H1 (cell line): Measurements from ENCODE around the gene SF3B6. TPM values are rescaled to one million over a fixed set of nuclear protein-coding genes. Genes with fewer than 3 reads are reported as not detected.
A peak's percentile ranks its signal among the peaks of the same experiment; 100 is the strongest.

Experiments
- CTCF ChIA-PET: fragments of 300-600 bp; sonication (Branson Sonifier 250); formaldehyde crosslinking; loops from one replicate; lab custom pipeline; 2021; ENCODE audit not compliant: partially characterized antibody; lab: Charles Lee
- POLR2A ChIA-PET: fragments of 300-600 bp; sonication (Branson Sonifier 250); formaldehyde crosslinking; loops from one replicate; lab custom pipeline; 2021; ENCODE audit warnings: inconsistent platforms; ENCODE audit not compliant: partially characterized antibody; lab: Charles Lee
- DNase-seq, 2 experiments: peaks; one replicate each; pipeline versions ENCODE4 v3.0.0 to v3.0.0-alpha.2; 2010 to 2022; ENCODE audit warnings: low spot score in 2 of 2, low read depth in 1 of 2, mixed read lengths in 1 of 2
- FAIRE-seq: peaks from 2 replicates; lab custom pipeline; 2011; peaks lifted over from hg19 to GRCh38; lab: Jason Lieb, UNC
- H2AFZ ChIP-seq: 2 replicates; pipeline ENCODE4 v1.8.1; 2012; ENCODE audit warnings: low read length, inconsistent platforms
- H2AK5ac ChIP-seq: 2 replicates; pipeline ENCODE4 v1.6.1; 2013; ENCODE audit warnings: low read depth, low read length
- H2BK120ac ChIP-seq: replicated peaks from 2 replicates; pipeline ENCODE3; 2013; ENCODE audit warnings: low read depth, low read length, inconsistent platforms
- H2BK12ac ChIP-seq: 2 replicates; pipeline ENCODE4 v1.6.1; 2013; ENCODE audit warnings: low read depth, low read length
- H2BK15ac ChIP-seq: 2 replicates; pipeline ENCODE4 v1.6.1; 2013; ENCODE audit warnings: low read length
- H2BK20ac ChIP-seq: 2 replicates; pipeline ENCODE4 v1.6.1; 2013; ENCODE audit warnings: low read length
- H2BK5ac ChIP-seq: 2 replicates; pipeline ENCODE4 v1.6.1; 2013; ENCODE audit warnings: low read depth, low read length
- H3K14ac ChIP-seq: 2 replicates; pipeline ENCODE4 v1.6.1; 2013; ENCODE audit warnings: inconsistent platforms; ENCODE audit not compliant: insufficient read length
- H3K18ac ChIP-seq: 2 replicates; pipeline ENCODE4 v1.6.1; 2013; ENCODE audit warnings: low read length; ENCODE audit errors: extremely low read depth
- H3K23ac ChIP-seq: 2 replicates; pipeline ENCODE4 v1.6.1; 2013; ENCODE audit warnings: inconsistent platforms; ENCODE audit not compliant: insufficient read length
- H3K23me2 ChIP-seq: 2 replicates; pipeline ENCODE4 v1.6.1; 2013; ENCODE audit warnings: low read depth, low read length
- H3K27ac ChIP-seq: 2 replicates; pipeline ENCODE4 v1.6.1; 2011; ENCODE audit warnings: low read depth, low read length, inconsistent platforms
- H3K27me3 ChIP-seq, 4 experiments: replicated peaks in 1 of 4; 1 replicate in 1 of 4; 2 replicates in 3 of 4; pipeline versions ENCODE4 v1.6.1 to v1.8.1; 2011 to 2013; ENCODE audit warnings: low read length in 3 of 4, mild to moderate bottlenecking in 3 of 4, inconsistent platforms in 2 of 4, mixed read lengths in 2 of 4, moderate library complexity in 1 of 4; ENCODE audit not compliant: control insufficient read depth in 3 of 4, insufficient read depth in 3 of 4; ENCODE audit errors: extremely low read depth in 1 of 4
- H3K36me3 ChIP-seq, 4 experiments: 2 replicates each; pipeline versions ENCODE4 v1.6.1 to v1.8.1; 2011 to 2013; ENCODE audit warnings: mild to moderate bottlenecking in 4 of 4, low read length in 3 of 4, moderate library complexity in 2 of 4, control low read depth in 1 of 4, inconsistent platforms in 1 of 4; ENCODE audit not compliant: insufficient read depth in 4 of 4, control insufficient read depth in 2 of 4
- H3K4ac ChIP-seq: replicated peaks from 2 replicates; pipeline ENCODE3; 2013; ENCODE audit warnings: low read length, low read depth, mixed read lengths, inconsistent platforms; ENCODE audit not compliant: insufficient read length
- H3K4me1 ChIP-seq, 4 experiments: replicated peaks in 1 of 4; 1 replicate in 1 of 4; 2 replicates in 3 of 4; pipeline versions ENCODE4 v1.6.1 to v1.8.1; 2011 to 2013; ENCODE audit warnings: low read length in 3 of 4, inconsistent platforms in 2 of 4, mixed read lengths in 1 of 4; ENCODE audit not compliant: insufficient read depth in 4 of 4, control insufficient read depth in 3 of 4
- H3K4me2 ChIP-seq, 2 experiments: 2 replicates each; pipeline versions ENCODE4 v1.6.1 to v1.8.1; 2011 to 2013; ENCODE audit warnings: low read depth in 2 of 2, low read length in 2 of 2, control low read depth in 1 of 2, inconsistent platforms in 1 of 2, mild to moderate bottlenecking in 1 of 2; ENCODE audit not compliant: insufficient read depth in 1 of 2
- H3K4me3 ChIP-seq, 4 experiments: fragments of 200-600, 300-600 bp in 1 of 4; sonication (generic), shearing (Covaris generic), sonication (Bioruptor Twin) in 1 of 4; 2 replicates each; pipeline versions ENCODE4 v1.5.1 to v1.8.1; 2011 to 2016; ENCODE audit warnings: low read length in 4 of 4, low read depth in 3 of 4, control low read depth in 2 of 4, inconsistent platforms in 2 of 4, mild to moderate bottlenecking in 2 of 4, mixed read lengths in 1 of 4, moderate library complexity in 1 of 4; ENCODE audit not compliant: insufficient read depth in 2 of 4; ENCODE audit errors: extremely low read depth in 1 of 4
- H3K56ac ChIP-seq: replicated peaks from 2 replicates; pipeline ENCODE3; 2013; ENCODE audit warnings: low read depth, mild to moderate bottlenecking, mixed read lengths, low read length, inconsistent platforms; ENCODE audit not compliant: insufficient read length
- H3K79me1 ChIP-seq: 2 replicates; pipeline ENCODE4 v1.6.1; 2013; ENCODE audit warnings: low read depth, low read length, control low read depth
- H3K79me2 ChIP-seq, 2 experiments: 2 replicates each; pipeline versions ENCODE4 v1.6.1 to v1.8.1; 2012 to 2013; ENCODE audit warnings: low read length in 2 of 2, mild to moderate bottlenecking in 2 of 2, inconsistent platforms in 1 of 2; ENCODE audit not compliant: insufficient read depth in 2 of 2, control insufficient read depth in 1 of 2
- H3K9ac ChIP-seq, 4 experiments: replicated peaks in 1 of 4; 1 replicate in 1 of 4; 2 replicates in 3 of 4; pipeline versions ENCODE4 v1.6.1 to v1.8.1; 2011 to 2013; ENCODE audit warnings: low read depth in 3 of 4, low read length in 3 of 4, control low read depth in 2 of 4, mild to moderate bottlenecking in 2 of 4, moderate library complexity in 2 of 4, inconsistent platforms in 1 of 4; ENCODE audit errors: extremely low read depth in 1 of 4
- H3K9me3 ChIP-seq, 2 experiments: 2 replicates each; pipeline versions ENCODE4 v1.6.1 to v1.8.1; 2012 to 2013; ENCODE audit warnings: mild to moderate bottlenecking in 2 of 2, moderate library complexity in 2 of 2, control low read depth in 1 of 2, inconsistent platforms in 1 of 2, low read depth in 1 of 2, low read length in 1 of 2, mixed read lengths in 1 of 2; ENCODE audit not compliant: insufficient read depth in 2 of 2
- H4K20me1 ChIP-seq, 2 experiments: replicated peaks in 1 of 2; 2 replicates each; pipeline versions ENCODE3 to v1.8.1; 2011 to 2013; ENCODE audit warnings: inconsistent platforms in 2 of 2, low read length in 2 of 2, mild to moderate bottlenecking in 1 of 2; ENCODE audit not compliant: insufficient read depth in 2 of 2, control insufficient read depth in 1 of 2
- H4K5ac ChIP-seq: 2 replicates; pipeline ENCODE4 v1.6.1; 2013; ENCODE audit warnings: low read length, low read depth, mixed read lengths, inconsistent platforms; ENCODE audit not compliant: insufficient read length
- H4K8ac ChIP-seq: 2 replicates; pipeline ENCODE4 v1.8.0; 2013; ENCODE audit warnings: mild to moderate bottlenecking, moderate library complexity, low read length, inconsistent platforms; ENCODE audit not compliant: insufficient read depth; ENCODE audit errors: extremely low read depth
- H4K91ac ChIP-seq: replicated peaks from 2 replicates; pipeline ENCODE3; 2013; ENCODE audit warnings: low read length, mixed read lengths, inconsistent platforms; ENCODE audit not compliant: insufficient read length
- BACH1 ChIP-seq: IDR thresholded peaks from 2 replicates; pipeline ENCODE4 v1.6.1; 2012; ENCODE audit warnings: low read length, improper control_type of control experiment
- CBX5 ChIP-seq: fragments of 300-800, 300-1000 bp; sonication (generic); IDR thresholded peaks from 2 replicates; pipeline ENCODE4 v1.7.1; 2016; ENCODE audit warnings: antibody characterized with exemption, low read length, low read depth
- CBX8 ChIP-seq: fragments of 300-800, 300-1000 bp; sonication (generic); IDR thresholded peaks from 2 replicates; pipeline ENCODE4 v1.7.1; 2016; ENCODE audit warnings: low read depth, low read length, borderline replicate concordance
- CHD1 ChIP-seq: IDR thresholded peaks from 2 replicates; pipeline ENCODE4 v1.6.1; 2012; ENCODE audit warnings: low read depth, low read length, improper control_type of control experiment
- RAD21 ChIP-seq, 2 experiments: IDR thresholded peaks in 1 of 2; conservative IDR thresholded peaks in 1 of 2; 2 replicates each; pipeline ENCODE4 v1.6.1; 2011; ENCODE audit warnings: low read depth in 2 of 2, low read length in 2 of 2, improper control_type of control experiment in 1 of 2, inconsistent platforms in 1 of 2, mild to moderate bottlenecking in 1 of 2, moderate library complexity in 1 of 2
- SIRT6 ChIP-seq: IDR thresholded peaks from one replicate; pipeline ENCODE4 v1.7.1; 2012; ENCODE audit warnings: low read length, inconsistent platforms
- TCF12 ChIP-seq: IDR thresholded peaks from 2 replicates; pipeline ENCODE4 v1.6.1; 2011; ENCODE audit warnings: low read depth, mild to moderate bottlenecking, low read length
- YY1 ChIP-seq: IDR thresholded peaks from 2 replicates; pipeline ENCODE4 v1.6.1; 2011; ENCODE audit warnings: low read depth, mild to moderate bottlenecking, low read length
- ZNF274 ChIP-seq: IDR thresholded peaks from 2 replicates; pipeline ENCODE4 v1.7.0; 2012; ENCODE audit warnings: low read length, borderline replicate concordance; ENCODE audit errors: extremely low read depth
- WGBS, 2 experiments: shearing (Covaris generic) in 1 of 2; methylation state at CpG; one replicate each; pipeline versions ENCODE4 v1.1.6 to v1.1.7; 2013 to 2015; ENCODE audit warnings: low lambda C conversion rate in 2 of 2, mixed read lengths in 2 of 2, inconsistent platforms in 1 of 2, low coverage in 1 of 2, missing lambda C conversion rate in 1 of 2; ENCODE audit not compliant: insufficient replicate concordance in 2 of 2, insufficient coverage in 1 of 2, insufficient read length in 1 of 2; ENCODE audit errors: extremely low coverage in 1 of 2, missing lambda C conversion rate in 1 of 2; 5-methylcytosine and 5-hydroxymethylcytosine counted together
- polyA plus RNA-seq, 7 experiments: library from polyadenylated mRNA; depleted of rRNA in 3 of 7; stranded (reverse) in 5 of 7; unstranded in 2 of 7; fragments of >200 nt in 5 of 7; fragments of 200-250 nt in 2 of 7; gene quantifications; 1 replicate in 5 of 7; 2 replicates in 1 of 7; 4 replicates in 1 of 7; pipeline versions ENCODE4 v1.2.1 to v1.2.3, GENCODE V29; 2011 to 2013; ENCODE audit warnings: missing spikeins in 2 of 7, mixed read lengths in 2 of 7
- total RNA-seq: library from RNA; stranded (reverse); fragmentation: NEBNext Ultra II Directional; extraction: Animal tissue kit (Norgen Biotek cat#: 25700); gene quantifications from 2 replicates; pipeline ENCODE4 v1.2.1, GENCODE V29; 2021

Gene SF3B6
- total and polyA plus RNA-seq, 2 of the 8 experiments (the other 6 are each of a cell fraction or from before 2014, with no cell fraction given) = 126 to 155 TPM

DNA sequence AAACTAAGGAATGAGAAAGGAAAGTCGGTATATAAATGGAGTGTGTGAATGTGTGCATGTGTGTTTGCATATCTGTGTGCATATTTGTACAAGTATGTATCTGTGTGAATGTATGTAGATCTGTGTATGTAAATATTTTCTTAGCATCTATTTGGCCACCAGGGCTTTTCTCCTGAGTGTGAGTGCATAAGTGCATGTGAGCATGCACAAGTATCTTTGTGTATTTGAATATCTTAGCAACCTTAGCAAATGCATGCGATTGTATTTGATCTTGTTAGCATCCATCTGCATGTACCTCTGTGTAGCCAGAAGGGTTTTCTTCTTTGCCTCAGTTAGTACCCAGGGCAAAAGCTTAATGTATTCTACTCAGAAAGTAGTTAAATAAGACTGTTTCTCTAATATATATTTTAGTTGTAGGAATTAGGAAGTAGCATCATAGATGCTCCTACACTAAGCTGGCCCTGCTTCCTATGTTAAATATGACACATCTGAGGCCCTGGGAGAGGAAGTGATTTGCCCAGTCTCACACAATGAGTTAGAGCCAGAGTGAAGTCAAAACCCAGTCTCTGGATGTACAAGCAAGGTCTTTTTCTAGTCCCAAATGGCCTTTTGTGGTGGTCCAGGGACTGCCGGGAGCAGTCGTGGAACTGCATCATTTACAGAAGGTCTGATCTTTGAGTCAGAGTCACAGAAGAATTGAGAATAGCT, 17.4 kb downstream of the SF3B6 start:
- peaks cover 2 to 4% of the 10 kb centered on the region in 2 experiments for H4K20me1 ChIP-seq
- H3K4me2 ChIP-seq = no peak overlapping the region
- no peak overlapping the region for H2BK120ac ChIP-seq
- H3K79me2 ChIP-seq = no peaks in the 10 kb centered on the region
- no peak overlapping the region for H3K27ac ChIP-seq
- no peak overlapping the region for H2BK15ac ChIP-seq
- H4K91ac ChIP-seq = no peak overlapping the region
- H3K4me1 ChIP-seq = no peaks in the 10 kb centered on the region
- H4K5ac ChIP-seq = no peak overlapping the region
- 85% methylated on average over 4 of the region's 4 CpGs; no CpG with 5 or more reads in 1 of the 2 experiments for WGBS, 2 experiments
- DNase-seq = no peak
- H3K23ac ChIP-seq = no peak overlapping the region
- H3K9me3 ChIP-seq = no peaks in the 10 kb centered on the region
- H2BK12ac ChIP-seq = no peak overlapping the region
- no peak overlapping the region for H2AK5ac ChIP-seq
- no peak overlapping the region for H2AFZ ChIP-seq
- H3K36me3 ChIP-seq = peaks cover 0 to 22% (median 6%) of the 10 kb centered on the region in 4 experiments; a peak in 4 of 8 replicates
- H3K79me1 ChIP-seq = no peaks in the 10 kb centered on the region
- H3K4me3 ChIP-seq = no peak overlapping the region
- no peaks in the 10 kb centered on the region for H3K23me2 ChIP-seq
- H4K8ac ChIP-seq = no peak overlapping the region
- no peak overlapping the region for H2BK5ac ChIP-seq
- no peak overlapping the region for H3K4ac ChIP-seq
- H3K56ac ChIP-seq = peak overlapping the region; percentile 79
- TF ChIP-seq TCF12 (no peak), CBX5 (no peak), SIRT6 (no peak), ZNF274 (no peak), RAD21 (IDR thresholded peaks at IDR 0.05 in 1 of 2, conservative IDR thresholded peaks at IDR 0.05 in 1 of 2; ENCODE audit: low read depth in 2 of 2, low read length in 2 of 2) (no peak), BACH1 (no peak), CBX8 (no peak), YY1 (no peak), CHD1 (no peak)
- no peak overlapping the region for H3K18ac ChIP-seq
- no peak overlapping the region for H3K9ac ChIP-seq
- ChIA-PET CTCF (interaction anchor here (0.6 to 4.0 kb wide), 10 partner anchors 8 to 234 kb away, joined by 3 to 31 read pairs (median 9); partner anchors contain the start of genes ATAD2B, FKBP1B, TP53I3 and WDCP), POLR2A (interaction anchor here (0.7 to 1.8 kb wide), 3 partner anchors 8 to 17 kb away, joined by 3 to 13 read pairs (median 5); partner anchors contain the start of genes SF3B6 and WDCP)
- no peaks in the 10 kb centered on the region for H3K27me3 ChIP-seq
- no peak overlapping the region for H3K14ac ChIP-seq
- H2BK20ac ChIP-seq = no peak overlapping the region
- no peak for FAIRE-seq
